Mucosa of descending colon (tissue), 3 donors: ENCODE results near the gene CPB2. TPM values are rescaled to one million over a fixed set of nuclear protein-coding genes. Genes with fewer than 3 reads are reported as not detected.

ENCODE experiments used
- ATAC-seq: fragments of 200-7000 bp; cut with Tn5 transposase; one replicate; pipeline ENCODE4 v1.9.1; 2020; ENCODE audit warnings: mild to moderate bottlenecking, moderate library complexity
- DNase-seq, 3 donors: peaks; one replicate each; pipeline ENCODE4 v3.0.0-alpha.2; 2020
- H3K36me3 ChIP-seq: fragments of 200-600 bp; one replicate; pipeline ENCODE4 v1.8.0; 2021; ENCODE audit warnings: low read depth, mild to moderate bottlenecking
- H3K4me1 ChIP-seq: fragments of 200-600 bp; one replicate; pipeline ENCODE4 v1.8.0; 2021; ENCODE audit warnings: low read depth, mild to moderate bottlenecking
- H3K4me3 ChIP-seq: fragments of 200-600 bp; one replicate; pipeline ENCODE4 v1.8.0; 2021; ENCODE audit warnings: mild to moderate bottlenecking
- H3K9me3 ChIP-seq: fragments of 200-600 bp; one replicate; pipeline ENCODE4 v1.8.0; 2021; ENCODE audit warnings: mild to moderate bottlenecking
- CTCF ChIP-seq: fragments of 200-600 bp; IDR thresholded peaks from one replicate; pipeline ENCODE4 v1.8.0; 2022; ENCODE audit warnings: antibody characterized with exemption, mild to moderate bottlenecking
- intact Hi-C, 2 donors: fragments of 100-400 bp; cut with DNase I in 1 of 2; cut with micrococcal nuclease in 1 of 2; formaldehyde crosslinking; loops; one replicate each; pipeline versions ENCODE4 v1.11.0 to v1.11.1; 2022; cut with DNase I, micrococcal nuclease
- total RNA-seq, 3 donors: library from RNA; stranded (reverse); fragmentation: NEBNext Ultra II Directional in 2 of 3; extraction: Animal tissue kit (Norgen Biotek cat#: 25700) in 2 of 3; gene quantifications; one replicate each; pipeline versions ENCODE4 v1.2.1 to v1.2.4, GENCODE V29; 2021 to 2023
- donor health status: DM: no; HTN: no; CAD: no; lungs with moderate emphysema.
- donor health status: DM: no; HTN: no; CAD: no.
- donor health status: DM: no; HTN: yes; CAD: no.

CPB2 gene
- total RNA-seq, 3 donors from 2014 or later: not detected

GRCh38 chr13:46071590-46072249 lies 33.1 kb downstream of the CPB2 start:
- intact Hi-C loops: no loop called here
- no peaks in the 10 kb centered on the region for H3K4me1 ChIP-seq
- no peaks in the 10 kb centered on the region for H3K9me3 ChIP-seq
- H3K4me3 ChIP-seq: no peak overlapping the region
- no peak for TF ChIP-seq CTCF
- ATAC-seq (no peak), DNase-seq (no peak)
- H3K36me3 ChIP-seq: no peaks in the 10 kb centered on the region

DNA sequence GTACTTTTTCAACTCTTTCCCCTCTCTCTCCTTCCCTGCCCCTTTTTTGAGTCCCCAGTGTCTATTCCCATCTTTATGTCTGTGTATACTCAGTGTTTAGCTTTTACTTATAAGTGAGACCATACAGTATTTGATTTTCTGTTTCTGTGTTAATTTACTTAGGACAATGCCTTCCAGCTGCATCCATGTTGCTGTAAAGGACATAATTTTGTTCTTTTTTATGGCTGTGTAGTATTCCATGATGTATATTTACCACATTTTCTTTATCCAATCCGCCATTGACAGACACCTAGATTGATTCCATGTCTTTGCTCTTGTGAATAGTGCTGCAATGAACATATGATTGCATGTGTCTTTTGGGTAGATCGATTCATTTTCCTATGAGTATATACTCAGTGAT lies 41.5 kb downstream of the CPB2 start:
- ATAC-seq (no peak), DNase-seq (no peak)
- intact Hi-C loops: no loop called here
- H3K36me3 ChIP-seq: no peaks in the 10 kb centered on the region
- TF ChIP-seq CTCF: no peak
- no peaks in the 10 kb centered on the region for H3K9me3 ChIP-seq
- no peaks in the 10 kb centered on the region for H3K4me1 ChIP-seq
- H3K4me3 ChIP-seq: no peak overlapping the region

DNA sequence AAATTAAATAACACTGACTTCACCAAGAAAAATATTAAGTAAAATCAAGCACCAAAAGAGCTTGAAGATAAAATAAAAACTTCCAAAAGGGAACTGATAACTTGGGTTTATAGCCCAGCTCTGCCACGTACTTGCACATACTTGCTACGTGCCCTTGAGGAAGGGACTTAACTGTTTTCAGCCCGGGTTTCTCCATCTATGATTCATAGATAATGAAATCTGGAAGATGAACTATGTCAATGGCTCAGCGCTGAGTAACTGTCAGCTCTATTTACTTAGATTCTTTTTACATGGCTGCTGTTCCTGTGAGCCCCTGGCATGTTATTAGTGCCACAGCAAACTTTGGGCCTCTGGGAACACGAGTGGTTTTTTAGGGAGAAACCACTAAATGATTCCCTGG lies 42.6 kb downstream of the CPB2 start:
- no peak for TF ChIP-seq CTCF
- intact Hi-C loops: no loop called here
- Histone ChIP-seq H3K4me1 (no peaks in the 10 kb centered on the region), H3K36me3 (no peaks in the 10 kb centered on the region), H3K9me3 (no peaks in the 10 kb centered on the region), H3K4me3 (no peak overlapping the region)
- DNase-seq (no peak), ATAC-seq (no peak)

DNA sequence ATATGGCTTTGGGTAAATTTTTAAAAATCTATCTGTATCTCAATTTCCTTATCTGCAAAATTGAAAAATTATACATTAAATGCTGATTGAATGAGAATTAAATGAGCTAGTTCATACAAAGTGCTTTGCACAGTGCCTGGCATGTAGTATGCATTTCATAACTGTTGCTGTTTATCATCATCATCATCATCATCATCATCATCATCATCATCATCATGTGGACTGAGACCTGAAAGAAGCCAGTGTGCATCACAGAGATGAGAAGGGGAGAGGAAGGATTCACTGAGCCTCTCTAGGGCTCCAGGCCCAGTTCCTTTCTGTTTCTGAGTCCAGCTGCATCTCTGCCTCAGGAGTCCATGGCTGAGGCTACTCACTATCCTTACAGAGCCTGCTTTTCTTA lies 45.4 kb downstream of the CPB2 start:
- ATAC-seq (no peak), DNase-seq (no peak)
- no peaks in the 10 kb centered on the region for H3K4me1 ChIP-seq
- no peaks in the 10 kb centered on the region for H3K9me3 ChIP-seq
- H3K4me3 ChIP-seq: no peak overlapping the region
- intact Hi-C loops: no loop called here
- TF ChIP-seq CTCF: no peak
- H3K36me3 ChIP-seq: no peaks in the 10 kb centered on the region

DNA sequence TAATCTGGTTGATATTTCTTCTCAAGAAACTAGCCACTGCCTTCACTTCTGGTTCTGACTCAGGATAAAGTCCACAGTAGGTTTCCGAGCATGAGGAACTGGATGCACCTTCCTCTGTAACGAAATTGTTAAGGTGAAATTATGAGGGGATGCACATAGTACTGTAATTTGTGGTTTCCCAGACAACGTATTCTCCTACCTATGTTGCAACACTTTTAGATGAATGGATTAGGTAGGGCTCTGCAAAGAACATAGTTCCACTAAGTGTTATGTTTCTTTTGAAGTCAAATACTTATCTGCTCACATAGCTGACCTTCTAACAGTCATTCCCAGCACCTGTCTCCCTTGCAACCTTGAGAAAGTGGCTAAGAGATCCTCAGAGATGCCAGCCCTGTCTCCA lies 46.6 kb downstream of the CPB2 start:
- intact Hi-C loops: no loop called here
- Histone ChIP-seq H3K4me3 (no peak overlapping the region), H3K9me3 (no peaks in the 10 kb centered on the region), H3K4me1 (peaks cover 2% of the 10 kb centered on the region), H3K36me3 (no peaks in the 10 kb centered on the region)
- ATAC-seq: no peak
- TF ChIP-seq CTCF: no peak
- no peak for DNase-seq
